Fibroblast of the conjunctiva (primary cell): ENCODE data around the gene SH3GL3.

ENCODE experiments used
- DNase-seq: peaks from one replicate; pipeline ENCODE4 v3.0.0-alpha.2; 2010; ENCODE audit warnings: low read depth

Gene SH3GL3

DNA sequence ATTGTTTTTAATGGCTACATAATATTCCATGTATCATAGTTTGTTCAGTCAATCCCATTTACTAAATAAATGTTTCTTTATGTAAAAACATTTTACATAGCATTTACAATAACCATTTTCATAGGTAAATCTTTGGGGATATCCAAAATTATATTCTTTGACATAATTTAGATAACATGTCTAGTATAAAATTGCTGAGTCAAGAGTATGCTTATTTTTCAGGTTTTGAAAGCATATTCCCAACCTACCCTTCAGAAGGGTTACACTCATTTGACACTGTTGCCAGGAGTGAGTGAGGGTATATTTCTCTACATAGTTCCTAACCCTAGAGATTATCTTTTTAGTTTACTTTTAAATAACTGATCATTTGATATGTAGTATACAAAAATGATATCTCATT is 122.2 kb downstream of the SH3GL3 start:
- DNase-seq, result no peak

DNA sequence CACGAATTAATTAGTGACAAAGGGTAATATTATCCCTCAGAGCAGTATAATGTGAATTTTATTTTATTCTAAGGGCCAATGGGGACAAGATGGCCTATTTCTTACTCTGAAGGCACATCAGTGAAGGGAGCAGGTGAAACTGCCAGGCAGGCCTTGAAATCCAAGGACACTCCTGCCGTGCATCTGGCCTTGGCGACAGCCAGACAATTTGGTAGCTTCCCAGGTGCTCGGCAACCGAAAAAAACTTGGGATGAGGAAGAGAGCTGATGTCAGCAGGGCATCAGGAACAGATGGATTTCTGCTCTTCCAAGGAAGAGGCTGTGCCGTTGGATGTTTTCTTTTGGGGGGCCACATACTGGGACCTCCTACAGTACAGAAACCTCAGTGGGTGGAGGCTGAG is 123.6 kb downstream of the SH3GL3 start:
- DNase-seq, result no peak

DNA sequence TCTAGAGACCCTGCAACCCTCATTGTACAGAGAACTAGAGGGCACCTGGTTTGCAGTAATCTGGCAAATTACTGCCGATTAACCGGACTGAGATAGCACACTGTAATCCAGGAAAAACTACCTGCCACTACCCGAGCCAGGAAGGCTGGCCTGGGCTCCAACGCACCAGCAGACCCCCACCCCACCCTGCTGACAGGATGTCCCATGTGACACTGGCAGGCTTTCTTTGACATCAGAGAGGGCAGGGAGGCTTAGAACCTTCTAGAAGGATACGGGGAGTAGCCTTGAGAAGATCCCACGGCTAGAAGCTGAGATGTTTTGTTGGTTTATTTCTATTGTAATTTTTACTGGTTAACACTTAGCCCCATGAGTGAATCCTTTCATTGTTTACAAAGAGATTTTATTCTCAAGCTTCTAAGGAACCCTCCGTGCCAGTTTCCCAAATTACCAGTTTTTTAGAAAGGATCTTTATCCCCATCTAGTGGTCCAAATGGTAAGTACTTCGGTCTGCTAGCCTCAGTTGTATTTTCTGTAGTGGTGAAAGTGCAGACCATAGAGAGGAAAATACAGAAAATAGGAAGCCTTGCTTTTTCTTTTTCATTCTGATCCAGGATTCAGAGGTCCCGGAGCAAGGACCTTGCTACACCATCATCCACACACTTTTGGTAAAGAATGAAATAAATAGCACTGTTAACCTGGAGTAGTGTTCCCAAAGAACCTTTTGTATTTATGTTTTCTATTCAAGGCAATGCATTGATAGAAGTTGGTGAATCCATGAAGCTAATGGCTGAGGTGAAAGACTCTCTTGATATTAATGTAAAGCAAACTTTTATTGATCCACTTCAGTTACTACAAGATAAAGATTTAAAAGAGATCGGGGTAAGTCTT is 124.9 kb downstream of the SH3GL3 start:
- peak; percentile 13 for DNase-seq

DNA sequence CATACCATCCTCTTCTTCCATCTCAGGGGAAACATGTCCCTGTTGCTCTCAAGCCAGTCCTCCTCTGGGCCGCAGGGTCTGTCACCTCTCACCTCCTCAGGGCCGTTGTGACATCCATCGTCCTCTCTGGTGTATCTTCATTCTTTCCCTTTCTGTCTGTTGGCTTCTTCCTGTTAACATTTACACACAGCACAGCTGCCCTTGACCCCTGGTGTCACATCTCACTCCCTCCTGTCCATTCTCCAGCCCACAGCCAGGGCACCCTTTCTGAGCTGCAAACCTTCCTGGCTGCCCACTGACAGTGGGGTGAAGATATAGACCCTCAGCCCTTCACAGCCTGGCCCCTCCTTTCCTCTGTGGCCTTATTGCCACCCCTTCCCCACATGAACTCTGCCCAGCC is 127.2 kb downstream of the SH3GL3 start:
- DNase-seq, result no peak

DNA sequence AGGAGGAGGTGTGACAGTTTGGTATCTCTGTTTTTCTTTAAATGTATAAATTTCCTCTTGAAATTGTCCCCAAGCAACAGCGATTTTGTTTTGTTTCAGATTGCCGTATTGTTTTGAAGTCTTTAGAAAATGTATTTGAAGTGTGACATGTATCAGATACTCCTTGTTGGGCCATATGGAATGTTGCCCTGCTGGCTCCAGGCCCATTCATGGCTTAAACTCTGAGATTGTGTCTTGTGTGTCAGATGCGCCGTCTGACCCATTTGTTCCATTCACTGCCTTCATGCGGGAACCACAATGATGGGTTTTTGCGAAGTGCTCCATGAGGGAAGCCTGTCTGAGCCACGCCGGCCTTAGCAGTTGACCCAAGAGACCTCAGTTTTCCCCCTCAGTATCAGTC is 131.6 kb downstream of the SH3GL3 start:
- no peak for DNase-seq

DNA sequence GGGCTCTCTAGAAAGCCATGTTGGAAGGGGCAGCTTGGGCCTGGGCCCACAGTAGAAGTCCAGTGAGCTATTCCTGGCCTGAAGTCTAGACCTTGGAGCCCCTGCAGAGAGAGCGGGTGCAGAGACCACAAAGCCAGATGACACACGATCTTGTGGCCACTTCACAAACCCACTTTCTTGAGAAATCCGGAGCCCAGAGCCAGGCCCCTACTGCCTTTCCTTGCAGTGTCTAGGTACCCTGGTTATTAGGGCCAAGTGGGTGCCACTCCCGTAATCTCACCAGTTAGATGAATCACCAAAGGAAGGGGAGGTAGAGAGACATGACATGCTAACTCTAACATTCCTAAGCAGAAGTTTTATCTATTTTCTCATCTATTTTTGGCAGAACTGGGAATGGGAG is 134.2 kb downstream of the SH3GL3 start:
- no peak for DNase-seq

DNA sequence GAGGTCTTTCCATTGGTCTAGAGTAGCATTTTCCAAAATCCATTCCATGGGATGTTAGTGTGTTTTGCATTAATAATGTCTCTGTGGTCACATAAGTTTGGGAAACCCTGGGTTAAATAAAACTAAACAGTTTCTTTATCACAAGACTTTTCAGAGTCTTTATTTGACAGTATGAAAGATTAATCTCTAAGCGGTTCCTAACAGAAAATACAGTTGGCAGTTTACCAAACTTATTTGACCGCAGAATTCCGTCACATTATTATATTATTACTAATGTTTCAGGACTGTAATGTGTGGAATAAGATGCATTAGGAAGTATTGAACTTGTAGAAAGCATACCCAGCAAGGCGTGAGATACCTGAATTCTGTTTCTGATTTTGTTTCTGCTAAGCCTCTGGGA is 135.2 kb downstream of the SH3GL3 start:
- DNase-seq, result no peak

DNA sequence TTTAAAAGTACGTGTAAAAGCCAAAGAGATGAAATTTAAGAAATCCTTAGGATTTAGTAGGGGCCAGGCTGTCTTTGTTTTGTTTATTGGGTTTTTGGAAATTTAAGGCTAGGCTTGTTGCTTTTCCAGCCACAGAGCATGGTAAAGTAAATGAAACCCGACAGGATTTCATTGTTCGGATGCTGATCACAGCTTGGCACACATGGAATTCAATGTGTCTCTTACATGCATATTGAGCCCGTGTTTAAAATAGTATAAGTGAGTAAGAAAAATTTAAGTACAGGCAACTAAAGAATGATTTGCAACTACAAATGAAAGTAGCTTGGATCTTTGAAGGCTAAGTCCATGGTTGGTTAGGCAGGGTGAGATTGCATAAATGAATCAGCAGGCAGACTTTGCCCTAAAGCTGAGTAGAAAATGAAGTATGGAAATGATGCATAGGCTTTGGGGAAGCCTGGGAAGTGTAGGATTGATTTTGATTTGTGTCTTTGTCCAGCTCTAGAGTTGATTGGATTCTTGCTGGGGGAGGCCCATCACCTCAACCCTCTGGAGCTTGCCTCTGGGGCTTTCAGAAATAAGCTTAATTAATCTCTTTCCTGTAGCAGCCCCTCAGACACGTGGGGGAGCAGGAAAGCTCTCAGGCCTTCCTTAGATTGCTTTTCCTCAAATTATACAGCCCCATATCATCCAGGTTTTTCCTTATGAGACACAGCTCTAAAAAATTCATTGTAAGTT is 138.6 kb downstream of the SH3GL3 start:
- DNase-seq, result no peak

DNA sequence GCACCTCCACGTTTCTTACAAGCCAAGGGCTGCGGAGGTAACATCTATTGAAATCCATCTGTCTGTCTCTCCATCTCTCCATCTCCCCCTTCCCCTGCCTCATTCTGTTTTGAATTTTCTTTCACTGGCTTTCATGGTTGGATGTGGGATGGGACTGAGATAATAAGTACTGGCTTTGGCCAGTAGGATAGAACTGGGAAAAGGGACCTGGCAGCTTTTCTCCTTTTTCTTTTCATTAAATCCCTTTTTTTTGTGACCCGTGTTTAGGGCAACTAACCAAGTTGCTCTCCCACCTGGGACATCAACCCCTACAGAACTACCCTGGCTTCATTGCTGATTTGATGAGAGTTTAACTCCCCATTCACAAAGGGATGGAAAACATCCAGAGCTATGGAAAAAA is 139.9 kb downstream of the SH3GL3 start:
- no peak for DNase-seq

DNA sequence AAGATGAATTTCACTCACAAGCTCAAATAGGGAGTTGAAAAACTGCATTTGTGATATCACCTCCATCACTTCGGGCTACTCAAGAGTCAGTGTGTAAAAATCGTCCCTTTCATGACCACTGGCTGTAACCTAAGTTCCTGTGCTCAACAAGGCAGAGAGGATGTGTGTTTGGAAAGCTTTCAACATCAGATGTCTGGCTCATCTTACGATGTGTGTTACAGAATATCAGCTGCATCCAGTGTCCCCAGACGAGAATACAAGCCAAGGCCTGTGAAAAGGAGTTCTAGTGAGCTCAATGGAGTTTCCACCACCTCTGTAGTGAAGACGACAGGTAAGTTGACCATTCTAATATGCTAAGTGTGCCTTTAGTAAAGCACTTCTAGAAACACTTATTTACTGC is 141.3 kb downstream of the SH3GL3 start:
- no peak for DNase-seq

DNA sequence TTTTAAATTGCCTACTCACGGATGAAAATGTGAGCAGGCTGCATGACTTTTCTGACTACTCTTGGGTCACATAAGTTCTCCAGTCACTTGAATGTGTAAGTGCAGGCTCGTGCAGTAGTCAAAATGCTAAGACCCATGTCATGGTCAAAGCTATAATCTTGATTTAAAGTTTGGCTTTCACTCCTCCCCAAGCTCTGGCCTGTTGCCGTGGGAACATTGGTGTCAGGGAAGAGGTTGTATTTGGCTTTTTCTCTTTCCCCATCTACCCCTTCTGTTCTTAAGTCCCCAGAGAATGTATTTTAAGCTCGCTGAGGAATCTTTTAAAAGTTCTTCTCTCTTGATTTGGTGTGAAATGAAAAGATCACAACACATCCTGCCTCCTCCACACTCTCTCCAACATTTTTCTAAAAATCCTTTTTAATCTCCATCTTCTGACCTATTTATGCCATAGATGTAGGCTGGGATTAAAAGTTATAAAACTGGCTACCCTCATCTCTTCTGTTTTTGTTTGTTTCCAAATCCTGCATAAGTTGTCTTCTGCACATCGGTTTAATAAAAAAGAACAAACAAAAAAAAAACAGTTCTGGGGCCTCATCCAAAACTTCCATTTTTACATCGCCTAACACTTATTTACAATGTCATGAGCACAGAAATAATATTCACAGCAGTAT is 145.4 kb downstream of the SH3GL3 start:
- DNase-seq, result no peak

DNA sequence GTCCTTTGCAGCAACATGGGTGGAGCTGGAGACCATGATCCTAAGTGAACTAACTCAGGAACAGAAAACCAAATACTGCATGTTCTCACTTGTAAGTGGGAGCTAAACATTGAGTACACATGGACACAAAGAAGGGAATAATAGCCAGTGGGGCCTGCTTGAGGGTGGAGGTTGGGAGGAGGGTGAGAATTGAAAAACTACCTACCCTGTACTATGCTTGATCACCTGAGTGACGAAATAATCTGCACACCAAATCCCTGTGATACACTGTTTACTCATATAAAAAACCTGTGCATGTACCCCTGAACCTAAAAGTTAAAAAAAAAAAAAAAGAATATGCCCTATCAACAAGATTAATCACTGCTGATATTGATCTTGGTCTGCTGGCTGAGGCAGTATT is 148.1 kb downstream of the SH3GL3 start:
- no peak for DNase-seq

DNA sequence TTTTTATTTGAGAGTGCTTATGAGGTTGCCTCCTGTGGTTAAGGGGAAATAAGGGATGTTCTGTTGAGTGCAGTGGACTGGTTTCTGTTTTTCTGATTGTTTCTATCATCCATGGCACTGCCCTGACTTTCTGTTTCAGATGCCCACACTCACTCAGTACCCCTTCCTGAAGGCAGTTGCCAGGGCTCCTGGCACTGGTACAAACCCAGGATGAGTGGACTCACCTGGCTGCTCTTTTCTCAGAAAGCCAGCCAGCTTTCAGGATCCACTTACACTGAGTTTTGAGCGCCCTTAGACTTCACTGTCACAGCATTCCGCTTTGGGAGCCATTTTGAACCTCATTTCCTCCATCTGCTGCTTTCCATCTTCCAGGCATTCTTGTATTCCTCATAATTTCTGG is 150.9 kb downstream of the SH3GL3 start:
- no peak for DNase-seq

DNA sequence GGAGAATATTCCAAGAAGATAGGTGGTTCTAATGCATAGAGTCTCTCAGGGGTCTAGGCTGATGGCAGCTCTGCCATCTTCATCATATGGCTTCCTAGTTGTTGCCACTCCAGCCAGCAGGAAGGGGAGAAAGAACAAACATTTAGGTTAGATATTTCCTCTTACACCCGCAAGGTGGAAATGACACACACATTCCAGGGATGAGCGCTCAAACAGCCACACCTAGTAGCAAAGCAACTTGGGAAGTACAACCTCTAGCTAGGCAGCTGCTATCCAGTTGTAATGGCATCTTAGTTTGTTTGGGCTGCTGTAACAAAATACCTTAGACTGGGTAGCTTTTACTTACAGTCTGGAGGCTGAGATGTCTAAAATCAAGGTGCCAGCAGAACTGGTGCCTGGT is 154.9 kb downstream of the SH3GL3 start:
- DNase-seq, result no peak

DNA sequence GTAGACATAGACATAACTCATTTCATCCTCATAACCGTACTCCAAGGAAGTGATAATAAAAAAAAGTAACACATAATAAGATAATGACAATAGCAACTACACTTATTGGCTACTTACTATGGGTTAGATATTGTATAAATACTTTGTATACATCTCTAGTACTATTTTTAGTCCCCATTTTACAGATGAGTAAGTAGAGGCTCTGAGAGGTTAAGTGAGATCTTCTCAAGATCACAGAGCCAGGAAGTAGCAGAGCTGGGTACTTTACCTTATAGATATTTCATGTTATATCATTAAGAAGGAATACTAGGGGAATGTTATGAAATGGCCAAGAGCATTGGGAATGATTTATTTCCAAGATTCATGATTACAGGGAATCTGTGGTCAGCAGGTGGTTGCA is 157.4 kb downstream of the SH3GL3 start:
- DNase-seq, result no peak

DNA sequence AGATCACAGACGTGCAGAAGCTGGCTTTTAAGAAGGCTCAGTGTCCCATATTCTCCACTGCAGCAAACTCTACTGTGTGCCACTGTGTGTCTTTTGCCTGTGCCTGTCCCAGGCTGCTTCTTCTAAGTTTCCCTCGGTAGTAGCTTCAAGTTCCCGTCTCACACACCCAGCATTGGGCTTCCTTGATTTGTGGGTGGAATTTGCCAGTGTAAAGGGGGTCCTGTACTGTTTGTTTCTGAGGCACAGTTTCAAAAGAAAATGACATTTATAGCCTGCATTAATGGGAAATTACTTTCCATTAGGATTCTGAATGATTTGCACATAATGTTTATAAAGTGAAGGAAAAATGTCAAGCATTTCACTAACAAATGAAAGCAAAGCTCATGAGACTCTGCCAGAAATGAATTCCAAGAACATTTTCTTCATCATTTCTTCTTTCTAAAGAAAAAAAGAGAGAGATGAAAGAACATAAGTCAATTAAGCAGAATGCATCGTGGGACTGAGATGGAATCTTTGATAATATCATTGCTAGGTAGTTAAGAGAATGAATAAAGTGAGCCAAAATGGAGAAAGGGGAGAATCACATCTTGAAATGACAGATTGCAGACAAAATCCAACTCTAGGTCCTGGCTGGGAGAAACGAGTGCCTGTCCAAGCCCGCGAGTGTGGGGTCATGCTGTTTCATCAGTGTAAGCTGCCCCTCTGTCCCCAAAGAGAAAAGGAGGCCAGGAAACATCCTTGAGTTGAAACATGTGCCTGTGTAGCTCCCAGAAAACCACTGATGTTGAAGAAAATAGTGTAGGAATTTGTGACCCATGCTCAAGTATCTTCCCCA is 158.2 kb downstream of the SH3GL3 start:
- no peak for DNase-seq

DNA sequence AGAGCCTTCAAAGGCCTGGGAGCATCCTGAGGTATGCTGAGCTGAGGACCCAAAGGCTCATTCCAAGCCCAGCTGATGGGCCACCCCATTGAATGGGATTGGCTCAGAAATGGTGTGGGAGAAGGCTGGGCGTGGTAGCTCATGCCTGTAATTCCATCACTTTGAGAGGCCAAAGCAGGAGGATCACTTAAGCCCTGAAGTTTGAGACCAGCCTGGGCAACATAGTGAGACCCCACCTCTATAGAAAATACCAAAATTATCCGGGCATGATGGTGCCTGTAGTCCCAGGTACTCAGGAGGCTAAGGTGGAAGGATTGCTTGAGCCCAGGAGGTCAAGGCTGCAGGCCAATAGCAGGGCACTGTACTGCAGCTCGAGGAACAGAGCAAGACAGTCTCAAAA is 163.0 kb downstream of the SH3GL3 start:
- DNase-seq, result no peak

DNA sequence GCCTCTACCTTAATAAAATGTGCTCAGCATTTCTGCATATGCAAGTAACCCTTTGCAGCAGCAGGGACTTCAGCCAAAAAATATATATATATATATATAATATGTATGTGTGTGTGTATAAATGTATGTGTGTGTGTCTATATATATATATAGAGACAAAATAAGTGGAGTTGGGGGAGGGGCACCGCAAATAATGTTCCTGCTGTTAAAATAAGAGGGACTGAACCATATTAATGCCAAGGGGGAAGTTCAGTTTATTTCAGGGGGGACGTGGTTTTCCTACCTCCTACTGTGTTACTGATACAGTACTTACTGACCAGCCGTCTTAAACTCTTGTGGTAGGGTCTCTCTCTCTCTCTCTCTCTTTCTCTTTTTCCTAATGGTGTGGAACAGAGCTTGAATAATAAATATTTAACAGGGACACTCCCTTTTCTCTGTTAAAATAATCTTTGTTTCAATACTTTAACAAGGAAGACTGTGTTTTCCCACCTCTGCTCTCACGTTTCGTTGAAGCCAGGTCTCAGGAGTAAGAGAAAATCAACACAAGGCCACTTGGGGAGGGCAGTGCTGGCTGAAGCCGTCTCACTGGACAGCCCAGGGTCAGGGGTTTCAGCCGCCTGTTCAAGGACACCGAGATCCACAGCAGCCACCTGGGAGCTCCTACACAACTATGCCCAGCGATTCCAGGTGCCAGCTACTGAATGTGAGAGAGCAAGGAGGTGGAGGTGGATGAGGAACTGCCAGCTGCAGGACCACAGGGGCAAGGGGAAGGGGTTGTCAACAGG is 164.0 kb downstream of the SH3GL3 start:
- DNase-seq, result no peak

DNA sequence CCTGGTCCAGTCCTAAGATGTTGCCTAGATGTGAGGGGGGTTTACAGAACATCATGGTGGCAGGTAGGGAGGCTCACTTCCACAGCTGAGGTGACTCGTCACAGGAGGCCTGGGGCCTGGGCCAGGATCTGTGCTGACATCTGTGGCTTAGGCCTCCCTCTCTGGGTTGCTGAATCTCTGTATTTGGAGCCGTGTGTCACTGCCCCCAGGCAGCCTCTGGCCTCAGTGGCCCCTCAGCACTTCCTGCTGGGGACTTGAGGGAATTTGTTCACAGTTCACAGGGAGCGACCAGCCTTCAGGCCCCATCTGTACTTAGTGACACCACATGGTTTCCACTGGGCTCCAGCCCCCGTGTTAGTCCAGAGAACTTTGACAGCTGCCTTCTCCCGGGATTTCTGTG is 165.1 kb downstream of the SH3GL3 start:
- DNase-seq, result no peak

DNA sequence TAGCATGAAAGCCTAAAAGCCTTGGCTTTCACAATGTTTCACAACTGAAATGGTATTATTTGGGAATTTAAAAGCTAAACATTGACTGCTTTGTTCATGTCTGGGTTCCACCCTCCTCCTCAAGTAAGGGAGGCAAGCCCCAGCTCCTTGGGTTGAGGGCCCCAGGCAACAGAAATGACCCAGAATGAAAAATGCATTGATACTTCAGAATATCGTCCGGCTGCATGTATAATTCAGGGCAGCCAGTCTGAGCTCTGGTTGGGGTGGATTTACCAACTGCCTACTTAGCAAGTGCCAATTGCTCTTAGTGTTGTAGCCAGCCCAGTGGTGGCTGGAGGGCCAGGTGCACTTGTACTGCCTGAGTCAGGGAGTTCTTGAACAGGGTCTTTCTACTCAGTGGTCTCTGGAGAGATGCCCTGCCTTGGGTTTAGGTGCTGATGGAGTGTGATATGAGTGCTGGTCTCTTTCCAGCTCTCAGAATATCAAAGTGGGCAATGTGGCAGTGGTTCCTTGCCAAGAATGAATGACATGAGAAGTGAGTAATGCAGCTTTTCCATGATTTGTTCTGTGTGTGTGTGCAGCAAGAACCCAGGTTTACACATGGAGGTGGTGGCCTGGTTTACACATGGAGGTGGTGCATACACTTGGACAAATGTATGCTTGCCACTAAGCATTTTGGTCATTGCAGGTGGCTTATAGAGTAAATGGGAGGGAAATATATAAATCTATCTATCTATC is 165.9 kb downstream of the SH3GL3 start:
- DNase-seq, result no peak

DNA sequence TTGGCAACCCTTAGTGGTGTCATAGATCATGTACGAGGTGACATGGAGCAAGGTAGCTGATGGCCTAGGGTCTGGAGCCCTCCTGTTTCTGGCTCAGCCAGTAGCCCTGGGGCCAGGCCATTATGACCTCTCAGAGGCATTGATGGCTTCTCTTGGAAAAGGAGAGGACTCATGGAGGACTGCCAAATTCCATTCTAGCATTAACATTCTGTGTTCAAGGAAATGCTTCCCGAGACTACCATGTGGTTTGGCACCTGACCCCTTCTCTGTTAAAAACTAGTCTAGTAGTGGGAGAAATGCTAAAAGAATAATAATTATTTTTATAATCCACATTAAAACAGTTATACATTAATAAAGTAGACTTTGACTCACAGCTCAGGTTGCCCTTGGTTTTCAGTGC is 166.6 kb downstream of the SH3GL3 start:
- DNase-seq, result no peak
